ENCODE results near the gene MORF4L1.
A peak's percentile ranks its signal among the peaks of the same experiment; 100 is the strongest.

DNA sequence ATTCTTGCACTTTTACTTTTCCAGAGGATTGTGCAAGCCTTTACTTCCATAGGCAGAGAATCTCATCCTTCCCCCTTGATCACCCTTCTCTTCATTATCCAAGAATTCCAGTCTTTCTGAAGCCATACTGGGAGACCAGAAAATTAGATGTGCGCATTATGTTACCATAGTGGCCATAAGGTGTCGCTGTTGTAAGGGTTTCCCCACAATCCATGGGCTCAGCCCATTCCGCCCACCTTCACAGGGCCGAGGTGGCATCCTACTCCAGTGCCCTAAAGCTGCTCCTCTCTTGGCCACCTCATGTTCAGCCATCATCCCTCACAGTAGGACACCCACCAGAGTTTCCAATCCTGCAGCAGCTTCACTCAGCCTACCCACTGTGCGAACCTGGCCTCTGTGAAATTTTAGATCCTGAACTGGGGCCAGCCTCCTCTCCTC, 37.1 kb downstream of the MORF4L1 start:
- peak; percentile 93 for TF ChIP-seq CTCF (conservative IDR thresholded peaks at IDR 0.05; ENCODE audit: low read length)
- no peak for TF ChIP-seq EZH2phosphoT487 (IDR thresholded peaks at IDR 0.05; ENCODE audit: borderline replicate concordance)
